ENCODE data around the gene SH2D4B. TPM values are rescaled to one million over a fixed set of nuclear protein-coding genes. Genes with fewer than 3 reads are reported as not detected.

The SH2D4B gene
- total RNA-seq, 3 donors from 2014 or later, result 0.15 to 0.16 TPM; not detected in 1

DNA sequence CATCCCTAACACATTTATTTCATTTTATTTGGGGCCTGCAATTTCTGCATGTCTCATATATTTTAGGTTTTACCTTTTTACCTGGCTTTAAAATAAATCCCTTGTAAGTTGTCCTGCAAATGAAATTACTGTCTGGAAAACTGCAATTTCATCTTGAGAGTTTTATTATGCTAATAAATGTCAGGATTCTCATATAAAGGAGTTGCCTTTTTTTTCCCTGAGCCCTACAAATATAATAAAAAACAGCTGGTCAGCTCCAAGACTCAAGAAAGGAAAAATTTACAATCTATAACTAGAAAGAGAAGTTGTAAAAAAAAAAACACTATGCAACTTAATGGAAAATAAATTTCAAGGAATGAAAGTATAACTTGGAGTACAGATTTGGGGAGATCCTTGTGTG lies 108.7 kb downstream of the SH2D4B start:
- Histone ChIP-seq H3K4me3 (no peak overlapping the region), H3K9me3 (no peaks in the 10 kb centered on the region), H3K36me3 (no peaks in the 10 kb centered on the region), H3K27me3 (no peaks in the 10 kb centered on the region), H3K4me1 (no peaks in the 10 kb centered on the region), H3K27ac (no peak overlapping the region)
- TF ChIP-seq POLR2AphosphoS5 (IDR thresholded peaks at IDR 0.05) (no peak), POLR2A (IDR thresholded peaks at IDR 0.05) (no peak)
- TF ChIP-seq, protein P1, sequence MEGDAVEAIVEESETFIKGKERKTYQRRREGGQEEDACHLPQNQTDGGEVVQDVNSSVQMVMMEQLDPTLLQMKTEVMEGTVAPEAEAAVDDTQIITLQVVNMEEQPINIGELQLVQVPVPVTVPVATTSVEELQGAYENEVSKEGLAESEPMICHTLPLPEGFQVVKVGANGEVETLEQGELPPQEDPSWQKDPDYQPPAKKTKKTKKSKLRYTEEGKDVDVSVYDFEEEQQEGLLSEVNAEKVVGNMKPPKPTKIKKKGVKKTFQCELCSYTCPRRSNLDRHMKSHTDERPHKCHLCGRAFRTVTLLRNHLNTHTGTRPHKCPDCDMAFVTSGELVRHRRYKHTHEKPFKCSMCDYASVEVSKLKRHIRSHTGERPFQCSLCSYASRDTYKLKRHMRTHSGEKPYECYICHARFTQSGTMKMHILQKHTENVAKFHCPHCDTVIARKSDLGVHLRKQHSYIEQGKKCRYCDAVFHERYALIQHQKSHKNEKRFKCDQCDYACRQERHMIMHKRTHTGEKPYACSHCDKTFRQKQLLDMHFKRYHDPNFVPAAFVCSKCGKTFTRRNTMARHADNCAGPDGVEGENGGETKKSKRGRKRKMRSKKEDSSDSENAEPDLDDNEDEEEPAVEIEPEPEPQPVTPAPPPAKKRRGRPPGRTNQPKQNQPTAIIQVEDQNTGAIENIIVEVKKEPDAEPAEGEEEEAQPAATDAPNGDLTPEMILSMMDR (IDR thresholded peaks at IDR 0.05), result no peak
- DNase-seq (ENCODE audit: low spot score in 2 of 2), result no peak
- intact Hi-C loops (cut with DNase I; ENCODE audit: low total_unique reads), result no loop called here

DNA sequence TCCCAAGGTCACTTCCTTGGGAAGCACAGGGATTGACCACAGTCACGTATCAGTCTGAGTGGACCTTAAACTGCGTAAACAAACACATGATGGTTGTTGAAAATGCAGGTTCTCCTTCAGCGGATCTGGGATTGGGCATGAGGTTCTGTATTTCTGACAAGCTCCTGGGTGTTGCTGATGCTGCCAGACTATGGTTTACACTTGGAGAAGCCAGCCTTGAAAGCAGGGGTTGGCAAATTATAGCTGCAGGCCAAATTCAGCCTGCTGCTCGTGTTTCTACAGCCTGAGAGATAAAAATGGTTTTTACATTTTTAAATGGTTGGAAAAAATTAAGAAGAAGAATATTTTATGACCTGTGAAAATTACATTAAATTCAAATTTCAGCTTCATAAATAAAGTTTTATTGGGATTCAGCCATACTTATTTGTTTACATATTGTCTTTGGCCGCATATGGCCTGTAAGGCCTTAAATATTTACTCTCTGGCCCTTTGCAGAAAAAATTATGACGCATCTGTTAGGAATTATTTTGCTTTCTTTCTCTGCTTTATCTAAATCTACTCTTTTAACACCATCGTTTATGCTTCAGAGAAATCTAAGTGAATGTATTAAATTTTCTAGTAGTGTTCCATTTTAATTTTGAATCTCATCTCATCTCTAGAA lies 109.6 kb downstream of the SH2D4B start:
- intact Hi-C loops (cut with DNase I; ENCODE audit: low total_unique reads), result no loop called here
- no peak for TF ChIP-seq POLR2A (IDR thresholded peaks at IDR 0.05)
- TF ChIP-seq POLR2AphosphoS5 (IDR thresholded peaks at IDR 0.05), result no peak
- TF ChIP-seq, protein P1 (IDR thresholded peaks at IDR 0.05), result no peak
- H3K9me3 ChIP-seq, result no peaks in the 10 kb centered on the region

DNA sequence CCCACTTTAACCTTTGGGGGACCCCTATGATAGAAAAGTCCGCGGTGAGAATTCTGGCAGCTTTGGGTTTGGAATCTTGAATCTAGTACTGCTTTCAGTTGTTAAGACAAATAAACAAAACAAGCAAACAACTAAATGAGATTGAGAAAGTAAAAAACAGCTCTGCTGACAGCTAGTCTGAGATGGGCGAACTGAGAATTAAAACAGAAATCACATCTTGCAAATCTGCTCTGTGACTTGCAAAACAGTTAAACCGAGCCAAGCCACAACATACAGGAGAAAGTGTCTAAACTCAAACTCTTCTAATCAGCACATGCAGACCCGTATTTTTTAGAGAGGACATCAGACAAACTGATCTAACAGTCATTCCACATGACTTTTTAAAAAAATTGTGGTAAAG lies 110.4 kb downstream of the SH2D4B start:
- TF ChIP-seq, protein P1 (IDR thresholded peaks at IDR 0.05), result no peak
- TF ChIP-seq POLR2A (IDR thresholded peaks at IDR 0.05), result no peak
- no peak for TF ChIP-seq POLR2AphosphoS5 (IDR thresholded peaks at IDR 0.05)
- Histone ChIP-seq H3K4me1 (no peaks in the 10 kb centered on the region), H3K27ac (no peak overlapping the region), H3K36me3 (no peaks in the 10 kb centered on the region), H3K9me3 (peaks cover 0 to under 1% of the 10 kb centered on the region in 2 donors), H3K27me3 (no peaks in the 10 kb centered on the region), H3K4me3 (no peak overlapping the region)
- intact Hi-C loops (cut with DNase I; ENCODE audit: low total_unique reads), result no loop called here
- no peak for DNase-seq (ENCODE audit: low spot score in 2 of 2)

More for the DNA sequence above, 109.6 kb downstream of the SH2D4B start:
- Histone ChIP-seq H3K36me3 (no peaks in the 10 kb centered on the region), H3K4me3 (no peak overlapping the region), H3K4me1 (no peaks in the 10 kb centered on the region), H3K27me3 (no peaks in the 10 kb centered on the region), H3K27ac (no peak overlapping the region)
- DNase-seq (ENCODE audit: low spot score in 2 of 2), result no peak

DNA sequence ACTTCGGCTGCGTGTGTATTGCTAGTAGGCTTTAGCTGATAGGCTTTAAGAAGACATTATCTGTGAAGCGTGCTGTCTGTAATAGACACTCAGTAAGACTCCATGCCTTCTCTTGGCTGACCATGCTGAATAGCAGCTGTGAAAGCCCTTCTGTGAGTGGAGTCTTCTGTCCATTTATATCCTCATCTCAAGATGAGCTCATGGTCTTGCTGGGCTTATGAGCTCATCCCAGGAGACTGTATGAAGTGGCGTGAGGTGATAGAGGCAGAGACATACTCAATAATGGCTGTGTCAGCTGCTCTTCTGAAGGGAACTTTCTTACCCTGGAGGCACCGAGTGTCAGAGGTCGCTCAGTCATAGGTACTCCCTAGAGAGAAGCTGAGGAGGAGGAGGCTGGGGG lies 111.5 kb downstream of the SH2D4B start:
- H3K27ac ChIP-seq, result no peak overlapping the region
- H3K4me3 ChIP-seq, result no peak overlapping the region
- TF ChIP-seq, protein P1 (IDR thresholded peaks at IDR 0.05), result no peak
- TF ChIP-seq POLR2A (IDR thresholded peaks at IDR 0.05) (no peak), POLR2AphosphoS5 (IDR thresholded peaks at IDR 0.05) (no peak)
- no peaks in the 10 kb centered on the region for H3K36me3 ChIP-seq
- H3K4me1 ChIP-seq, result no peaks in the 10 kb centered on the region
- H3K9me3 ChIP-seq, result peaks cover 0 to 11% of the 10 kb centered on the region in 2 donors
- intact Hi-C loops (cut with DNase I; ENCODE audit: low total_unique reads), result no loop called here
- no peak for DNase-seq (ENCODE audit: low spot score in 2 of 2)
- no peaks in the 10 kb centered on the region for H3K27me3 ChIP-seq

DNA sequence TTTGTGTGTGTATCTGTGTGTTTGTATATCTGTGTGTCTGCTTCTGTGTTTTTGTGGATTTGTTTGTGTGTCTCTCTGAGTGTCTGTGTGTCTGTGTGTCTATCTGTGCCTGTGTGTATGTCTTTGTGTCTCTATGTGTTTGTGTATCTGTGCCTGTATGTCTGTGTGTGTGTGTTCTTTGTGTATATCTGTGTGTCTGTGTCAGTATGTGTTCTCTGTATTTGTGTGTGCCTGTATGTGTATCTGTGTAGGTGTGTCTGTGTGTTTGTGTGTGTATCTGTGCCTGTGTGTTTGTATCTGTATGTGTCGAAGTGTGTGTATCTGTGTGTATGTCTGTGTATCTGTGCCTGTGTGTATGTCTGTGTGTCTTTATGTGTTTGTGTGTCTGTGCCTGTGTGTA lies 118.2 kb downstream of the SH2D4B start:
- Histone ChIP-seq H3K4me1 (no peaks in the 10 kb centered on the region), H3K27ac (no peak overlapping the region), H3K9me3 (peaks cover 11 to 20% of the 10 kb centered on the region in 2 donors), H3K27me3 (peaks cover 0 to 4% of the 10 kb centered on the region in 2 donors), H3K4me3 (no peak overlapping the region), H3K36me3 (no peaks in the 10 kb centered on the region)
- intact Hi-C loops (cut with DNase I; ENCODE audit: low total_unique reads), result no loop called here
- DNase-seq (ENCODE audit: low spot score in 2 of 2), result no peak
- TF ChIP-seq POLR2A (IDR thresholded peaks at IDR 0.05) (no peak), POLR2AphosphoS5 (IDR thresholded peaks at IDR 0.05) (no peak)
- TF ChIP-seq, protein P1 (IDR thresholded peaks at IDR 0.05), result no peak

All from breast epithelium (tissue), 4 donors.